SH-SY5Y (cell line): Measurements from ENCODE around the gene HIVEP2.

Source experiments
- GATA2 ChIP-seq: IDR thresholded peaks from 2 replicates; pipeline ENCODE4 v1.6.1; 2011; ENCODE audit warnings: mild to moderate bottlenecking, low read depth, low read length
- GATA3 ChIP-seq: IDR thresholded peaks from 2 replicates; pipeline ENCODE4 v1.6.1; 2011; ENCODE audit warnings: low read depth, mild to moderate bottlenecking, low read length, moderate library complexity

DNA sequence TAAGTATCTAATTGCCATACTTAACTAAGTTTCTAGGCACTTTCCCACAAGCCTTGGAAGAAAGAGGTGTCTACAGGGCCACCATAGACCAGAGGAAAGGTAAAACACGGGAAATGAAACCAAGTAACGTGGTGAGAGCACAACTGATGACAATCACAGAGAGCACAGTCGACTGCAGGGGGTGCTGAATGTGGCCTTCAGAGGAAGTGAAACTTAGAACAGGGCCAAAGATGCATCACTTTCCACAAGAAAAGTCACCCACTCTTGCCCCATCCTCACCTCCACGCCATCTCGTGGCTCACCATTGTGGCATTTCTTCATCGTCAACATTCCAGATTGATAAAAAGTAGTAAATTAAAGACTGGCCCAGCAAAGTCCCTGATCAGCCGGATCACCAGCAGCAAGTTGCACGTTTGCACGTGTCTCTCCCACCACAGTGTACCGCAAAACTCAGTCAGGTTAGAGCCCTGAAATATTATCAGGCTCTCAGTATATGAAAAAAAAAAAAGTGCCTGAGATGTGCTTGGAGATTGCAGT is 31.4 kb downstream of the HIVEP2 start:
- TF ChIP-seq GATA2 (no peak), GATA3 (no peak)
